MG63 (cell line): Measurements from ENCODE around the gene ADAM19. TPM values are rescaled to one million over a fixed set of nuclear protein-coding genes. Genes with fewer than 3 reads are reported as not detected.

Experiments used
- total RNA-seq: library from RNA; depleted of rRNA; stranded (reverse); fragments of >200 nt; shearing (Covaris generic); gene quantifications from 2 replicates; pipeline ENCODE4 v1.2.3, GENCODE V29; 2014; ENCODE audit warnings: low replicate concordance; rRNA removed

The ADAM19 gene
- total RNA-seq, 1 experiment from 2014 or later: 16.4 TPM

Other genes starting within 250 kb of the ADAM19 start
- not detected in 2 replicates for gene NIPAL4, start 115.6 kb downstream of the ADAM19 start, total RNA-seq
- not detected in 2 replicates for gene SOX30, start 76.7 kb upstream of the ADAM19 start, total RNA-seq
- gene C5orf52, start 95.8 kb upstream of the ADAM19 start, total RNA-seq: not detected in 2 replicates
- gene THG1L, start 155.6 kb upstream of the ADAM19 start, total RNA-seq: 27.2 and 36.2 TPM in 2 replicates
- gene LSM11, start 167.9 kb upstream of the ADAM19 start, total RNA-seq: 3.9 and 4.3 TPM in 2 replicates